Suppressor macrophage treated with lipopolysaccharide for 4 hours (primary cell): Measurements from ENCODE around the gene RPGR.
A peak's percentile ranks its signal among the peaks of the same experiment; 100 is the strongest.

Experiments used
- DNase-seq: peaks from one replicate; pipeline ENCODE4 v3.0.0-alpha.2; 2020

RPGR gene

DNA sequence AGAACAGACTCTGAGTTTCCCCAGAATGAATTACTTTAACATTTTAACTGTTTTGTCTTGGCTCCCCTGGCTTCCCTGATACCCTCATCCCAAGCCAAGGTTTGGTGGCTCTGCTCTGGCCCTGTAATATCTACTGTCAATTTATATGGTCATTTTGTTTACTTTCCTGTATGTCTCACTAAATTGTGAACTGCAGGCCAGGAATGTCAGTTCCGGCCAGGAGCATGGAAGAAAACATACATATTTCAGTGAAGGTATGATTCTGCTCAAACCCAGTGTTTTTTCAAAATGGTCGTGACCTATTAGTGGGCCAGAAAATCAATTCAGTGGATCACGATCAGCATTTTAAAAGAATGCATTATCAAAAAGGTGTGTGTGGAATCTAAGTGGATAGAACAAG lies 1.2 kb downstream of the RPGR start:
- no peak for DNase-seq

DNA sequence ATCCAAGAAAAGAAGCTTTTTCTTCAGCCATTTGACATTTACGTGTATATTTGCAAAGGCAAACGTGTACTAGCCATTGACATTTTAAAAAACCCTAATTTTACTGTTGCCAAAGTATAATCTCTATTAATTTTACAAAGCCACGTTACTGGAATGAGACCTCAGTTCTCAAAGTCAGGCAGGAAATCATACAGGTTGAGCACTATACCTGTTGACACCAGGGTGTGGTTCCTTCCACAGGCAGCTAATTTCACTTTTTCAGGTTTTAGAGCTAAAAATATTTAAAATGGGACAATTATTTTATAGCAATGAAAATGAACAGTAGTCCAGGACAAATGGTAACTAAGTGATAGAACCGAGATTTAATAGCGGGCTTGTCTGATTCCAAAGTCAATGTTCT lies 6.5 kb downstream of the RPGR start:
- no peak for DNase-seq

DNA sequence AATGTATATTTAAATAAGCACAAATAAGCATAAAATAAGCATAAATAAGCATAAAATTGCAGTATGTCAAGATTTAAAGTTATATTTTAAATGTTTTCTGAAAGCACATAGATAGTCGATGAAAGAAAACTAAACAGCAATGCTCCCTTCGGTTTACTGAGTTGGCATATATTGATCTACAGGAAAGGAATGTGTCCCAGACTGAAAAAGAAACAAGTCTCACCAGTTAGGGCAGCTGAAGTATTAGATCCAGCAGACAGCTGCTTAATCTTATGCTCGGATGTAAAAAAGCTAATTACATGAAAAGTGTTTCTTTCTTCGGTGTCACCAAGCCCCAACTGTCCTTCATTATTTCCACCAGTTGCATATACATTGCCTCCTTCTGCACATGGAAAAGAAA lies 8.7 kb downstream of the RPGR start:
- DNase-seq, result no peak

DNA sequence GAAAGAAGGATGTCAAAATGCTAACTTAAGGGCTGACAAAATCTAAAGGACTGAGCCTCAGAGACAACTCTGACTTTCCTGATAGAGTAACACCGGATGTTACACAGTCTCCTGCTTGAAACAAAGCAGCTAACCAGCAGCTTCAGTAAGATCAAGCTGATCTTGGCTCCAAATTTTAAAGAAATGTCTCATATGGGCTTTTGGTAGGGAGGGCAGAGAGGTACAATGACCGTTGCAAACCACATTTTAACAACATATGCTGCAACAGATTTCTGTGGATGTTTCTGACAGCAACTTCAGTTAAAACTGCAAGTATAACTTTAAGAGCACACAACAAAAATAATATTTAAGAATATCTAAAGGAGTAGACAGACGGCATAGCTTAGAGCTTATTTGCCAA lies 9.1 kb downstream of the RPGR start:
- no peak for DNase-seq

DNA sequence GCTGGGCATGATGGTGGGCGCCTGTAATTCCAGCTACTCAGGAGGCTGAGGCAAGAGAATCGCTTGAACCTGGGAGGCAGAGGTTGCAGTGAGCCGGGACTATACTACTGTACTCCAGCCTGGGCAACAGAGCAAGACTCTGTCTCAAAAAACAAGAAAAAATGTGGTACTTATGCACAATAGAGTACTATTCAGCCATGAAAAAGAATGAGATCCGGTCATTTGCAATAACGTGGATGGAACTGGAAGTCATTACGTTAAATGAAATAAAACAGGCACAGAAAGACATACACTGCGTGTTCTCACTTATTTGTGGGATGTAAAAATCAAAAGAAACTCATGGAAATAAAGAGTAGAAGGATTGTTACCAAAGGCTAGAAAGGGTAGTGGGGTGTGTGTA lies 12.1 kb downstream of the RPGR start:
- no peak for DNase-seq

DNA sequence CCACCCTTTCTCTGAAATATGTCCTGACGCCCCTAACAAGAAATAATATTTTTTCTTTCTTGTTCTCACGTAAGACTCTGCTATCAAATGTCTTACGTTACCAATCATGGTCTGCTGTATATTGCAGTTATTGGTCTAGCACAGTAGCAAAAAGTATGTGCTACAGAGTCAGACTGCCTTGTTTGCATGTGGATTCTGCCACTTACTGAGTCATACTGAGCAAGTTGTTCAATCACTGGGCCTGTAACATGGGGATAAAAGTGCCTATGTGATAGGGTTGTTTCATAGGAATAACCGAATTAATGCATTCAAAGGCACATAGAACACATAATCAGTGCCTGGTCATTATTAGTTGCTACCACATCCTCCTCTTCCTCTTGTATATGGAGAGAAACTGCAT lies 14.1 kb downstream of the RPGR start:
- no peak for DNase-seq

DNA sequence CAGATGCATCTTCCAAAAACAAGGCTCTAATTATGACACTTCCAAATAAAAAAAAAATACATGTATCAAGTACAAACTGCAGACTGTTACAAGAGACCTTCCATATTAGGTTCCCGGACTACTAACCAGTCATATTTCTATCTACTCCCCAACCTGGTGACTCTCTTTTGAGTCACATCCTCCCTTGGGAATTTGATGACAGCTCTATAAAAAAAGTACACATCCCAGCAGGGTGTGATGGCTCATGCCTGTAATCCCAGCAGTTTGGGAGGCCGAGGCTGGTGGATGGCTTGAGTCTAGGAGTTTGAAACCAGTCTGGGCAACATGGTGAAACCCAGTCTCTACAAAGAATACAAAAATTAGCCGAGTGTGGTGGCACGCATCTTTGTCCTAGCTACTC lies 14.9 kb downstream of the RPGR start:
- no peak for DNase-seq

DNA sequence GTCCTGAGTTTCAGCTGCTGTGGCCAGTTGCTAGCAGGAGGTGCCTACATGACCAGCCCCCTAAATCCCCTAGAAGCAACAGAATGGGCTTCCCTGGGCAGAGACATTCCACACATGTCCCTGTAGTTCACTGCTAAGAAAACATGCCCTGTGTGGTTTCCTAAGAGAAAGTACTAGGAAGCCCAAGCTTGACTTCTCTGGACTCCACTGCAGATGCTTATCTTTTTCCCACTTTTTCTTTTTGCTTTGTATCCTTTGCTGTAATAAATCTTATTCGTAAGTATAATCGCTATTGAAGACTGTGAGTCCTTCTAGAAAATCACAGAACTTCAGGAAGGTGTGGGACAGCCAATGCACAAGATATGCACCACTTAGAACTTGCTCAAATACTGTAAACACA lies 15.6 kb downstream of the RPGR start:
- no peak for DNase-seq

DNA sequence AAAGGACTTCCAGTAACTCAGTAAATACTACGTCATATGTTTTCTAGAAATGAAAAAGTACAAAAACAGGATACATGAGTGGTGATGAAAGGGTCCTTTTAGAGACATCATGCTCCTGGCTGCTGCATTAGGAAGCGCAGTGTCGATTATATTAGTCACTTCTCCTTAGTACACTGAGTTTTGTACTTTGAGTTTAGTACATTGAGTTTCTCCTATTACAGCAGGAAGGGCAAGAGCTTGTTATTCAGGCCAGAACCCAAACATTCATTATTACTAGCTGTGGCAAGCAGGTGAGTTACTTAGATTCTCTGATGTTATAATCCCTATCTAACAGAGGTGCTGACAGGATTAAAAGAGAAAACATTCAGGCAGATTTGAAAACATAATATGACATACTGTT lies 21.3 kb downstream of the RPGR start:
- DNase-seq, result no peak

DNA sequence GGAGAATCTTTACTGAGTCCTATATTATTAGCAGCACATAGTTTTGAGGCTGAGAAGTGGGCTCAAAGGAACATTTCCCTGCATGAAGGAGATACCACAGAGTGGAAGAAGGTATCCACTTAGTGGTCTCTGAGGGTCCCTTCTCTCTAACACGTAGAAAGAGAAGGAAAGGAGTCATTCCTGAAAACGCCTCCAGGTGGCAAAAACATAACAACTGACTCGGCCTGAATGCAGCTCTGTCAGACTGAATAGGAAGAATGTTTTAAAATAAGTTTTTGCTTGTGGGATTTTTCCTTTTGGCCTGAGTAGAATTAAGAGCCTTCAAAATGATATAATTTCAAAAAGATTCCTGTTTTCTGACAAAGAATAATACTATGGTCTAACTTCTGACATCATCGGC lies 23.3 kb downstream of the RPGR start:
- DNase-seq, result no peak

DNA sequence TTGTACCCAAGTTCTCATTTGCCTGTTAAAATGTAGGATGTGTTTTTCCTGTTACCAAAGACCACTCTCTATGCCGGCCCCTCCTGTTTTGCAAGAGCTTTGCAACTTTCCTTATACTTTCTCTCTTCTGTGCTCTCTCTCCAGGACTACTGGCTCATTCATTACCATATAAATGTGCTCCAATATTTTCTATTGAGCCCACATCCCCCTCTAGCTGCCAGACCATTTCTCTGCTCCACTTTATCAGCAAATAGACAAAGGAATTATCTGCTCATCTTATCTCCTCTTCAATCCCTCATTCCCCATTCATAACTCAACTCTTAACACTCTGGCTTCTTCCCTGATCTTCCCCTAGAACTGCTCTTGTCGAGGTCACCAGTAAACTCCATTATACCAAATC lies 33.6 kb downstream of the RPGR start:
- DNase-seq, result no peak

DNA sequence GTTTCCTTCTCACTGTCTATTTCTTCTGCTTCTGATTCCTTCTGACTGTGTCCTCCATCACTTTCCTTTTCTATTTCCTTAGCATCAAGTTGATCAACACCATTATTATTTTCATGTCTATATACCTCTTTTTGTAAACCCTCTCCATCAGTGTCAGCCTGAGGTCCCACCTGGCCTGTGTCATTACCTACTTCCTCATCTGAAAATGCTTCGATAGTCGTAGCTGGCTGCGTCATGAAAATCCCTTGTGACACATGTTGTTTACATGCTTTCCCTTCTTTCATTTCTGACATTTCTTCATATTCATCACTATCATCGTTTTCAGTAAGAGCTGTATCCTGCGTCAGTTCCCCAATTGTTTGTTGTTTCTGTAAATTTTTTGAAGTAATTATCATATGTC lies 39.6 kb downstream of the RPGR start:
- no peak for DNase-seq

DNA sequence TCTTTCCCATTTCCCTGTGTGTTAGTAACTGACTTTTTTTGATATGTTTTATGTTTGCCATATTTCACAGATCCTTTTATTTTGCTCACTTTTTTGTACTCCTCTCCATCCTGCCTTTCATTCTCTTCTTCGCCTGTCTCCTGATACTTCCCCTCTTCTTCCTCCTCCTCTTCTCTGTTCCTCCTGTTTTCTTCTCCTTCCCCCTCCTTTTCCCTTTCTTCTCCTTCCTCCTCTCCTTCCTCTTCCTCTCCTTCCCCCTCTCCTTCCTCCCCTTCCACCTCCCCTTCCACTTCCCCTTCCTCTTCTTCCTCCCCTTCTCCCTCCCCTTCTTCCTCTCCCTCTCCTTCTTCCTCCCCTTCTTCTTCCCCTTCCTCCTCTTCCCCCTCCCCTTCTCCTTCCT lies 41.7 kb downstream of the RPGR start:
- DNase-seq, result no peak

DNA sequence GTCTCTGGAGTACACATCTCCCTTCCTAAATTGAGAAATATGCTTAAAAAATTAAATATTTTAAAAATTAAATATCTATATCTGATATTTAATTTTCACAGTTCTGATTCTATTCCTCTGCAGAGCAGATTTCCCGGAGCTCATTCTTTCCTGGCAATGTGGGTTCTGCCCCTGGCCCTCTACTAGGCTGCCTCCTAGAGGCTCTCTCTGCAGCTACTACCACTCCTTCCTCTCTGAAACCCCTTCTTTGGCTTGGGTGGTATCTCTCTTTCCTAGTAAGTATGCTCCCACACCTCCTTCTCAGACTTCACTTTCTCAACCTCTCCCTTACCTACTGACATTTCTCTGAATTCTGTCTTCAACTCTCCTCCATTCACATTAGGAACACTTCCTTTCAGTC lies 45.3 kb downstream of the RPGR start:
- no peak for DNase-seq

DNA sequence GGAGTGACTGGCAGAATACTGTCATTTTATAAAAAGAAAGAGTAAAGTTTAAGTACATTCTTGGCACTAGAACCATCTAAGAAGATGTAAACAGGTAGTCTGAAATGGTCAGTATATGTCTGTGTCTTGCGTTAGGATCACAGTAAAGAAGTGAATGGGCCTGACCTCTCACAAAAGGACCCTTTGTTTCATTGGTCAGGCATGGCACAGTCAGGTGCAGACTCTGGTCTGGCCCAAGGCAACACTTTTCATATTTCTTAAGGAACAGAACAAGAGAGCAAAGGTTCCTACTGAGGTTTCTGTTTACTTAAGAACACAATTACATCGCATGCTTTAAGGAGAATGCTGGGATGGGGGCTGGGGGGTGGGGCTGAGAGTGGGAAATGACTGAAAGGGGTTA lies 48.1 kb downstream of the RPGR start:
- DNase-seq, result no peak

DNA sequence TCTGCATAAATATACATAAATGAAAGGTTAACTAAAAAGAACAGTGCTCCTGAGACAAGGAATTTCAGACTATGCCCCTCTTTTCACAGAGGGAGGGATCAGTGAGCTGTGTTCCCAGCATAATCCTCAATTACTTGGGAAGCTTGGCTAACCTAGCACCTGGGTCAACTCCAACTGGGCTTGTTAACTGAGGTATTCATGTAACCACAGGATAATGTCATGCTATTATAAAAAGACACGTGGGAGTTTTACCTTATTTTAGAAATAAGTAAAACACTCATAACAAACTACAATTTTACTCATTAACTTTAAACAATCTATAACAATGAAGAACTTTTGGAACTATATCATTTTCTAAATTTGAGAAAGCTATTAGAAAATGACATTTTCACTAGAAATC lies 48.6 kb downstream of the RPGR start:
- no peak for DNase-seq

DNA sequence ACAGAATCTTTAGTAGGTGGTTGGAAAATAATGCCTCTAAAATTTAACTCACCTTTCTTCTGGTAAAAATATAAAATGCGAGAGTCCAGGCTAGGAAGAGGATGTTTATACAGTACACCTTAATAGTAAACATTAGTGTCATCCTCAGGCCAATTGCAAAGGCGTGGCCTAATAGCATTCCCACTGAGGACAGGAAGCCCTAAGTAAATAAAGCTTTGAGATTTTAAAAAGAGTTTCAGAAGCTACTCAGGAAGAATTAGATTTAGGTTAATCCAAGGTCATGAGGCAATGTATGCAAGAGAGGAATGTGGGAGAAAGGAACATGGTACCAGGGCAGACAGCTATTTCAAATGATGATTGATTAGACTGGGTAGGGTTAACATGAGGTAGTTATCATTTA lies 49.5 kb downstream of the RPGR start:
- DNase-seq, result no peak

DNA sequence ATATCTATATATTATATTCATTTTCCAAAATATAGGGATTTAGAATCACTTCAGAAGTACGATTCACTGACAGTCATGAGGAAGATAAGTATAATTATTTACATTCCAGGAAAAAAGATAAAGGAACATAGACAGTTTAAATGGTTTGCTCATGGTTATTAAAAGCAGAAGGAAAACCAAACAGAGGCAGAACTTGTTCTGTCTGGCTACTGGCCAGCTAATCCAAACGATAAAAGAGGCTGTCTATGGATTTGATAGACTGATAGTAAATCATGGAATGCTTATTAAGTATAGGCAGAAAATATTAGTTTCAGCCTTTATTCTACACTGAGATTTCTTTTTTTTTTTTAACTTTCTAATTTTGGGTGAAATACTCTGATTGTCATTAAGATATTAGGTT lies 50.2 kb downstream of the RPGR start:
- DNase-seq, result peak; percentile 16

DNA sequence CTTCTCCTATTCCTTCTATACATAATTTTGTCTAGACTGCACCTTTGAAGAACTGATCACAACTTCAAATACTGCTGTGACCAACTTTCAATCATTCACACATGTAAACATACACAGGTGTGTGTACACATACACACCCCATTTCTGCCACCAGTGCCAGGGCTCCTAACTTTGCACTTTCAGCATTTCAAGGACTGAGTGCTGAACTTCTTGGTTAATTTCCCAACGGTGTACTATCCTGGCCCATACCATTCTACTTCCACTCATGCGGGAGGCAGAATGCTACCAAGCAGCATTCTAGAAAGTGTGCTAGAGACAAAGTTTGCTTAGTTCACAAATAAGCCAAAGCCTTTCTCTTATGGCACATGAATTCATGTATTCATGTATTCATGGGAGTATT lies 51.2 kb downstream of the RPGR start:
- no peak for DNase-seq

DNA sequence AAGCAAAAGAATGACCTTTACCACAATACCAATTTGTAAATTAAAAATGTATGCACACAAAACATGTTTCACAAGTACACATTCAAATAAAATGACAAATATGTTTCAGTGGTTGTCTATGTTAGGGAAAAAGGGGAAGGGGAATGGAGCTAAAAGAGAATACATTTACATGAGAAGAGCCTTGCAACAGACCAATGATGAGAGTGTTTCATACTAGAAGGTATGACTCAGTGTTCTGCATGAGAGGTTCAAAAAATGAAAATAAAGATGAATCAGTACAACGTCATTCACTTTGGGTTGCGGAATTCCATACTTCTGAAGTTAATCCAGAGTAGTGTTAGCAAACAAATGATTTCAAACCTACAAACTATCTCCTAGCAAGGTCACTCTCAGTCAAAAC lies 51.7 kb downstream of the RPGR start:
- DNase-seq, result peak; percentile 82

DNA sequence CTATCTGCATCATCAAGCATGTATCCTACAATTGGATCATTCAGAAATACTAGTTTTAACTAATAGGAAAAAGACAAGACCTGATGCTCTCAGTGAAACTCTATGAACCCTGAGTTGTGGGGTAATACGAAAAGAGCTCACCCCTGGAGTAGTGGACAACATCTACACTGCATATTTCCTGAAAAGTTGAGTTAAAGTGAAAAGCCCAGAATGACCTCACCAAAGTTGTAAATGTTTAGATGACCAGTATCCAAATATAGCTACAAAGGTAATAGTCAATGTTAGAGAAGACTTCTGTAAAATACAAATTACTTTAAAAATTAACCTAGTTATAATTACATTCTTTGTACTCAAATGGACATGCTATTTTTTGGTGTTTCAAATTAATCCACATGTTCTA lies 53.9 kb downstream of the RPGR start:
- no peak for DNase-seq

DNA sequence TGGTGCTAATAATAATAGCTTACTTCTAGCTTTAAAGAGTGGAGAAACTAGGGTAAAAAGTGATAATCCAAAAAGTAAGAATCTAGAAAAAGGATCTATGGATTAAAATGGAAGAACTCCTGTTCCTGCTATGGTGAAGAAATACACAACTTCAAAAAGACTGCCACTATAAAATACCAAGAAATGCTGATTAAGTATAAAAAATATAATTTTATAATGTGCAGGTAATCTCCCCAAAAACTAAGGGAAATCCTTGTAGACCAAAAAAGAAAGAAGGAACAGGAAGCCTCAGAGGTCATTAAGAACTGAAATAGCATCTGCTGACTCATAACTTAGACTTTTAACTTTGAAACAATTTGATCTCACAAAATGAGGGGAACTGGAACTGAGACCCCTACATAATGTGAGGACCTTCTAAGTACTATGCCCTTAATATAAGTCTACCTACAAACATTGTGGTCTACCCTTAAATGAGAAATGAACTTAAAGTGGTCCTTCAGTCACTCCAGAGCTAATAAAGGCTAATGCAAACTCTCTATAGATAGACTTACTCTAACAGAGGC lies 56.1 kb downstream of the RPGR start:
- no peak for DNase-seq

DNA sequence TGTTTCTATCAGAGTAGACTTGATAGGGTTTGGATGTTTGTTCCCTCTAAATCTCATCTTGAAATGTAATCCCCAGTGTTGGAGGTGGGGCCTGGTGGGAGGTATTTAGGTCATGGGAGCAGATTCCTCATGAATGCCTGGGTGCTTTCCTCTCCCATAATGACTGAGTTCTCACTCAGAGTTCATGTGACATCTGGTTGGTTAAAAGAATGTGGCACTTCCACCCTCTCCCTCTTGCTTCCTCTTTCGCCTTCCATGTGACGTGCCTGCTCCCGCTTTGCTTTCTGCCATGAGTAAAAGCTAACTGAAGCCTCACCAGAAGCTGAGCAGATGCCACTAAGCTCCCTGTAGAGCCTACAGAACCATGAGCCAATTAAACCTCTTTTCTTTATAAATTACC lies 59.3 kb downstream of the RPGR start:
- peak; percentile 41 for DNase-seq

DNA sequence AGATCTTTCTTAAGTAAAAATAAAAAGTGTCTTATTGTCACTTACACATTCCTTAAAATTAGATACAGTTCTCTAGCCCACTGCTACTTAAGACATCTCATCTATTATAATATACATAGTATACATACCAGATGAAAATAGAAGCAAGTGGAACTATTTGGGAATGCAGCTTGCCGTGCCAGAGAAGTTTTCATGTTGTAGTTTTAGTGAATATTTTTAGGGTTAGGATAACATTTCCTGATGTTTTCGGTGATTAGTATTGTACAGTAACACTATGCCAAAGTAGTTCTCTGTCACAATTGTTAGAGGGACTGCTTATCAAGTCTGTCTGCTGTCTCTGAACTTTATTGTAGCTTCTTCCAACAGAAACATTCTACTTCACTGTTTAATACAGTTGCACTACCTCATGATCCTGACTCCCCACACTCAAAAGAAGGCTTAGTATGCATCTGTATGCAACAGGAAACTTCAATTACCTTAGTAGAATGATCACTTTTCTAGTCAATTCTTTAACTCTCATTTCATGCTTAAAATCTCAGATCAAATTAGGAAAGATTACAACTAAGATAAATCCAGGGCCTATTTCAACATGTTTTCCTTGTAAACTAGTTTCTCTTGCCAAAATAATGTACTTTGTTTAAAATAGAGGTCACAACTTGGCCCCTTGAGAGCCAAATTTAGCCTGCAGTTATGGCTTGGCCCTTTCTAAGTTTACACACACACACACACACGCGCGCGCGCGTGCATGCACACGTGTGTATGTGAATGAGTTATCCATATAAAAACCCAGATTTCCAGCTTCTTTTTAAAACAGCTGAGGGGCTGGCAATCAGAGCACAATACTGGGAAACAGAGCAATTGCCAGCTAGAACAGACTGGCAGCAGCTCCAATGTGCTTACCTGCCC lies 64.3 kb downstream of the RPGR start:
- no peak for DNase-seq

DNA sequence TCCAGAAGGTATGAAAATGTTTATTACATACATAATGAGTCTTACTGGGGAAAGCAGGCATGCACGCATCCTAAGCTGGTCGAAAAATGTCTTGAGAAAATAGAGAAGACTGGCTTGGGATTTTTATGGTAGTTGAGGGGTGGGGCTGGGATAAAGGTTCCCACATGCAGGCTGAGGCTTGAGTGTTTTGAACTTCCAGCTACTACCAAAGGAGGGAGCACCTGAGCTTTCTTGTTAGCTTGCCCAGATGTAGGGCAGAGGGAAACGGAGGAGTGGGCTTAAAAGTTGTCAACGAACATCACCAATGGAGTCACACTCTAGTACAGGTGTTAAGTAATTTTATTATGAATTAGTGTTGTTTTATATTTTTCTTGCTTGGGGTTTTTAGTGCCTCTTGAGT lies 67.1 kb downstream of the RPGR start:
- peak; percentile 26 for DNase-seq
